Measurements from ENCODE around the gene TEX261. TPM values are rescaled to one million over a fixed set of nuclear protein-coding genes. Genes with fewer than 3 reads are reported as not detected.

TEX261 gene
- total RNA-seq, 4 donors from 2014 or later, result 13.2 to 35.1 (median 30.3) TPM

DNA sequence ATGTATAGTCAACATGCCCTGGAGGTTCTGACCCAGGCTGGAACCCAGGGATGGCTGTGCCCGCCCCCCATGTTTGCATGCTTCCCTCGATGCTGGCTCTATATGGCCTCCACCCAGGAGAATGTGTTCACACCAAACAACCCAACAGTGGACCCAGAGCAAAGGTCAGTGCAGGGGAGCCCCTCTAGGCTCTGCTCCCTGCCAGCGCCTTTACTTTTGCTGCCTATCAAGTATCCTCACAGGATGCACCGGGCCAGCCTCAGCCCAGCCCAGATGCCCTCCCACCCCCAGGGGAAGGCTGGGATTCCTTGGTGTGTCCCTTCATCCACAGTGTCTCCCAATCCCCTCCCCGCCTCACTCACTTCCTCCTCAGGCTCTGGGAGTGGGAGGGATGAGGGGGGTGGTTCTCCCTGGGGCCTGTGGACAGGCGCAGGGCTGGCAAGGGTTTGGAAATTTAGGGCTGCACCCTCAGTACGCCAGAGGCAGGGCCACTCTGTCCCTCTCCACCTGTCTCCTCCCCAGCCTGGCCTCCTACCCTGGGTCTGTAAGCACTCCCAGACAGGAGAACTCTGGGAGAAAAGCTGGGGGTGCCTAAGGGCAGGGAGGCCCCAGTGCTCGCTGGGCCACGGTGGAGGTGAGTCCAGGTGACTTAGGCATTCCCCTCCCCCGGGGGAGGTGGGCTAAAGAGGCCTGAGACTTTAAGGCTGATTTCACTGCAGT, 56.6 kb downstream of the TEX261 start:
- Histone ChIP-seq H3K4me1 (no peaks in the 10 kb centered on the region), H3K9me3 (no peaks in the 10 kb centered on the region), H3K4me3 (no peak overlapping the region), H3K36me3 (no peaks in the 10 kb centered on the region), H3K27me3 (no peaks in the 10 kb centered on the region), H3K27ac (no peak overlapping the region)
- peak in 1 of 3 donors; percentile 22 for DNase-seq
- TF ChIP-seq POLR2A (IDR thresholded peaks at IDR 0.05), result no peak
- TF ChIP-seq, protein P1, sequence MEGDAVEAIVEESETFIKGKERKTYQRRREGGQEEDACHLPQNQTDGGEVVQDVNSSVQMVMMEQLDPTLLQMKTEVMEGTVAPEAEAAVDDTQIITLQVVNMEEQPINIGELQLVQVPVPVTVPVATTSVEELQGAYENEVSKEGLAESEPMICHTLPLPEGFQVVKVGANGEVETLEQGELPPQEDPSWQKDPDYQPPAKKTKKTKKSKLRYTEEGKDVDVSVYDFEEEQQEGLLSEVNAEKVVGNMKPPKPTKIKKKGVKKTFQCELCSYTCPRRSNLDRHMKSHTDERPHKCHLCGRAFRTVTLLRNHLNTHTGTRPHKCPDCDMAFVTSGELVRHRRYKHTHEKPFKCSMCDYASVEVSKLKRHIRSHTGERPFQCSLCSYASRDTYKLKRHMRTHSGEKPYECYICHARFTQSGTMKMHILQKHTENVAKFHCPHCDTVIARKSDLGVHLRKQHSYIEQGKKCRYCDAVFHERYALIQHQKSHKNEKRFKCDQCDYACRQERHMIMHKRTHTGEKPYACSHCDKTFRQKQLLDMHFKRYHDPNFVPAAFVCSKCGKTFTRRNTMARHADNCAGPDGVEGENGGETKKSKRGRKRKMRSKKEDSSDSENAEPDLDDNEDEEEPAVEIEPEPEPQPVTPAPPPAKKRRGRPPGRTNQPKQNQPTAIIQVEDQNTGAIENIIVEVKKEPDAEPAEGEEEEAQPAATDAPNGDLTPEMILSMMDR (IDR thresholded peaks at IDR 0.05), result no peak

DNA sequence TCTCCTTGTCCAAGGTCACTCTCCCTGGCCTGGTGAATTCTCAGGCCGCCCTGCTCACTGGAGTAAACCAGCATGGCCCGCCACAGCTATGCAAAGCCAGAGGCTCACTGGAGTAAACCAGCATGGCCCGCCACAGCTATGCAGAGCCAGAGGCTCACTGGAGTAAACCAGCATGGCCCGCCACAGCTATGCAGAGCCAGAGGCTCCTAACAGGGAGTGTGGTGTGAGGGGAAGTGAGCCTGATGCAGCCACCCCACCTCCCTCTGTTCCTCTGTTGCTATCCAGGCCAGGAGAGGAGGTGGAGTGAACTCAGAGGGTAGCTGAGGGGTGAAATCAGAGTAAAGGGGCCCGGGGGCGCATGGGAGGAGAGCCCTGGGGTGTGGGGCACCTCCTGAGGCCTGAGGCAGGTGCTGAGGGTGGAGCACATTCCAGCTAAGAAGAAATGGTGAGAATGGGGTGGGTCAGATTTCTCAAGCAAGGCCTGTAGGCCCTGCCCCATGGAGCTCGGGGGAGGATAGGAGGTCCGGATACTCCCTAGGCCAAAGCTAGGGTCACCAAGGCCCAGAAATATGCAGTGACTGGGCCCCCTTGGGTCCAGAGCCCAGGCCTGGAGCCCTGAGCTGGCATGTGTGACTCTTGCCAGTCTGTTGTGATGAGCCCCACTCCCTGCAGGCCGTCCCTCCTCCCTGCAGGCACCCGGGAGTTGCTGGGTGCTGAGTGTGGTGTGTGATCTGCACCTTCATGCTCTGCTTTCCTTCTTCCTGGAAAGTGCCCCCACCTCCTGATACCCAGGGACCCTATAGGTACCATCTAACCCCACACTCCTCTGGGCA, 57.5 kb downstream of the TEX261 start:
- TF ChIP-seq, protein P1 (IDR thresholded peaks at IDR 0.05), result no peak
- TF ChIP-seq POLR2A (IDR thresholded peaks at IDR 0.05), result no peak
- no peak overlapping the region for H3K27ac ChIP-seq
- peak in 1 of 3 donors; percentile 15 for DNase-seq

DNA sequence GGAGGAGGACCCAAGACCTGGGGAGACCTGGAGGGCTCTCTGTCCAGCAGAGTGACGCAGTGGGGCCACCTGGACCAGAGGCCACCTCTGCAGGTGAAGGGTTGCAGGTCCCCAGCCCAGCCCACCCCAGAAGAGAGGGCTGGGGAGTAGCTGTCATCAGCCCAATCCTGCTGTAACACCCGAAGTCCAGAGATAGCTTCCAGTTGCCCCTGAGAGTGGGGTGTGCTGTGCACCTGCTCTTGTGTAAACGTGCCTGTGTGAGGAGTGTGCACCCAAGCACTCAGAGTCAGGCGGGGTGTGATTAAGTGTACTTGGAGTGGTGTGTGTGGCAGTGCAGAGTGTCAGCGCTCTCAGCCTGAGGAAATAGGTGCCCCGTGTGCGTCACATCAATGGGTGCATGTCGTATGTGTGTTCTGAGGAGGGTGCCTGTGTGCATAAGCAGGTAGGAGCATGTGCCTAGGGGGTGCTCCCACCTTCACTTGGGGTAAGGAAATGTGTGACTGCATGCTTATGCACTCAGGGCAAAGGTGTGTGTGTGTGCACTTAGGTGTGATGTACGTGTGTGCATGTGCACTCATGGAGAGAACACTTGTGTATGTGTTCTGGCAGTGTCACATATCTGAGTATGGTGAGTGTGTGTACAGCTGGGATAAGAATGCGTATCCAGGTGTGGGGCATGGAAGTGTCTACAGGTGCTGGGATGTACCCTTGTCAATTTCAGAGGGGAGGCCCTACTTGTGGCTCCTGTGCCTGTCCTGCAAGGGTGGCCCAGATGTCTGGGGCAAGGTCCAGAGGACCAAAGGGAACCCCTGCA, 58.3 kb downstream of the TEX261 start:
- Histone ChIP-seq H3K4me3 (no peak overlapping the region), H3K36me3 (no peaks in the 10 kb centered on the region), H3K9me3 (no peaks in the 10 kb centered on the region), H3K27me3 (no peaks in the 10 kb centered on the region), H3K4me1 (no peaks in the 10 kb centered on the region), H3K27ac (no peak overlapping the region)
- TF ChIP-seq, protein P1 (IDR thresholded peaks at IDR 0.05), result no peak
- no peak for TF ChIP-seq POLR2A (IDR thresholded peaks at IDR 0.05)
- DNase-seq, result peak in 1 of 3 donors; percentile 11

More for the DNA sequence above, 57.5 kb downstream of the TEX261 start:
- H3K9me3 ChIP-seq, result no peaks in the 10 kb centered on the region
- H3K4me1 ChIP-seq, result no peaks in the 10 kb centered on the region
- no peaks in the 10 kb centered on the region for H3K36me3 ChIP-seq
- no peaks in the 10 kb centered on the region for H3K27me3 ChIP-seq
- no peak overlapping the region for H3K4me3 ChIP-seq

Small RNA genes within 50 kb of the gene (small RNA-seq; reads per million reads assigned to genes)
- 0 reads per million in 2 donors for gene RN7SL160P

Other genes starting within 250 kb of the TEX261 start
- 10 to 100 TPM in 1 of 4 donors, 1 to 10 TPM in 1, under 1 TPM in 1, not detected in 1; 0.28 to 14.0 (median 1.7) TPM for gene ADD2, start 226.7 kb downstream of the TEX261 start, total RNA-seq
- not detected for gene FIGLA, start 204.2 kb downstream of the TEX261 start, total RNA-seq
- 10 to 100 TPM in 1 of 4 donors, under 1 TPM in 1, not detected in 2; 0.67 to 32.2 TPM for gene CLEC4F, start 174.3 kb downstream of the TEX261 start, total RNA-seq
- not detected for gene CD207, start 159.1 kb downstream of the TEX261 start, total RNA-seq
- gene VAX2, start 94.3 kb downstream of the TEX261 start, total RNA-seq, result not detected
- gene ATP6V1B1, start 59.0 kb downstream of the TEX261 start, total RNA-seq, result 1 to 10 TPM in 2 of 4 donors, not detected in 2; 1.3 to 5.8 TPM
- gene ANKRD53, start 16.2 kb downstream of the TEX261 start, total RNA-seq, result 1 to 10 TPM in 1 of 4 donors, not detected in 3; 3.5 TPM
- gene NAGK, start 73.8 kb upstream of the TEX261 start, total RNA-seq, result 100 to 1,000 TPM in 1 of 4 donors, 10 to 100 TPM in 3; 33.1 to 182 (median 46.6) TPM
- 10 to 100 TPM; 14.0 to 31.5 (median 22.1) TPM for gene MCEE, start 135.4 kb upstream of the TEX261 start, total RNA-seq
- 10 to 100 TPM; 16.3 to 37.1 (median 20.7) TPM for gene MPHOSPH10, start 135.8 kb upstream of the TEX261 start, total RNA-seq
- gene PAIP2B, start 232.2 kb upstream of the TEX261 start, total RNA-seq, result 10 to 100 TPM in 1 of 4 donors, 1 to 10 TPM in 3; 1.9 to 10.7 (median 2.2) TPM

All from Peyer's patch (tissue), 4 donors.